HG03135 (cell line): ENCODE data around the gene ALDH9A1.
"Not testable (repeated sequence)": the region's sequence is repeated elsewhere in the genome, so short reads cannot be mapped to it uniquely, and the experiment has no call there.

Experiments used
- ATAC-seq: cut with Tn5 transposase; IDR thresholded peaks from one replicate; pipeline ENCODE4 v1.9.1; 2021; ENCODE audit warnings: mild to moderate bottlenecking, moderate library complexity; ENCODE audit not compliant: unreplicated experiment

Gene ALDH9A1

GRCh38 chr1:165688046-165688445 lies 10.3 kb downstream of the ALDH9A1 start:
- ATAC-seq: no peak

GRCh38 chr1:165686971-165687433 lies 11.4 kb downstream of the ALDH9A1 start:
- ATAC-seq: no peak

GRCh38 chr1:165686121-165686970 lies 12.0 kb downstream of the ALDH9A1 start:
- ATAC-seq: no peak

GRCh38 chr1:165683848-165684485 lies 14.4 kb downstream of the ALDH9A1 start:
- ATAC-seq: no peak

- not testable (repeated sequence) for ATAC-seq
Measured at GRCh38 chr1:165680773-165681172, 17.6 kb downstream of the ALDH9A1 start.

GRCh38 chr1:165680303-165680702 lies 18.1 kb downstream of the ALDH9A1 start:
- no peak for ATAC-seq

GRCh38 chr1:165679282-165680036 lies 18.9 kb downstream of the ALDH9A1 start:
- ATAC-seq: no peak

GRCh38 chr1:165678509-165678908 lies 19.9 kb downstream of the ALDH9A1 start:
- no peak for ATAC-seq

GRCh38 chr1:165675794-165676193 lies 22.6 kb downstream of the ALDH9A1 start:
- no peak for ATAC-seq

- ATAC-seq: no peak
Measured at GRCh38 chr1:165674599-165674998, 23.8 kb downstream of the ALDH9A1 start.

- no peak for ATAC-seq
Measured at GRCh38 chr1:165671526-165671925, 26.8 kb downstream of the ALDH9A1 start.

GRCh38 chr1:165668184-165668583 lies 30.2 kb downstream of the ALDH9A1 start:
- no peak for ATAC-seq

- no peak for ATAC-seq
Measured at GRCh38 chr1:165666152-165666825, 32.1 kb downstream of the ALDH9A1 start.

- ATAC-seq: no peak
Measured at GRCh38 chr1:165662186-165662585, 36.2 kb downstream of the ALDH9A1 start.

GRCh38 chr1:165661703-165662102 lies 36.7 kb downstream of the ALDH9A1 start:
- no peak for ATAC-seq

- ATAC-seq: no peak
Measured at GRCh38 chr1:165659581-165659895, 38.8 kb downstream of the ALDH9A1 start.

GRCh38 chr1:165658766-165659580 lies 39.4 kb downstream of the ALDH9A1 start:
- ATAC-seq: not testable (repeated sequence)

- no peak for ATAC-seq
Measured at GRCh38 chr1:165650981-165651625, 47.3 kb downstream of the ALDH9A1 start.

- ATAC-seq: no peak
Measured at GRCh38 chr1:165648919-165649572, 49.3 kb downstream of the ALDH9A1 start.
